Suprapubic skin (tissue), 4 donors: ENCODE data around the gene STX8. TPM values are rescaled to one million over a fixed set of nuclear protein-coding genes. Genes with fewer than 3 reads are reported as not detected.

Source experiments
- DNase-seq, 2 donors: peaks; one replicate each; pipeline ENCODE4 v3.0.0-alpha.2; 2019; ENCODE audit warnings: low spot score in 2 of 2
- H3K27ac ChIP-seq: fragments of 200-600 bp; sonication (generic); one replicate; pipeline ENCODE4 v1.5.1; 2019
- H3K27me3 ChIP-seq: fragments of 200-600 bp; sonication (generic); one replicate; pipeline ENCODE4 v1.5.1; 2019
- H3K36me3 ChIP-seq: fragments of 200-600 bp; sonication (generic); one replicate; pipeline ENCODE4 v1.5.1; 2019
- H3K4me1 ChIP-seq: fragments of 200-600 bp; sonication (generic); one replicate; pipeline ENCODE4 v1.5.1; 2019
- H3K4me3 ChIP-seq: fragments of 200-600 bp; sonication (generic); one replicate; pipeline ENCODE4 v1.5.1; 2019; ENCODE audit warnings: mild to moderate bottlenecking
- H3K9me3 ChIP-seq: fragments of 200-600 bp; sonication (generic); one replicate; pipeline ENCODE4 v1.5.1; 2019
- CTCF ChIP-seq, 2 donors: fragments of 200-600 bp in 1 of 2; fragments of 450-650 bp in 1 of 2; sonication (generic) in 1 of 2; IDR thresholded peaks; one replicate each; pipeline ENCODE4 v1.5.1; 2016 to 2019; ENCODE audit warnings: antibody characterized with exemption in 2 of 2, mild to moderate bottlenecking in 1 of 2, moderate library complexity in 1 of 2
- EP300 ChIP-seq: sonication (generic); formaldehyde crosslinking; IDR thresholded peaks from one replicate; pipeline ENCODE4 v1.6.1; 2017; ENCODE audit warnings: antibody characterized with exemption
- POLR2A ChIP-seq, 2 donors: fragments of 450-650 bp; IDR thresholded peaks; one replicate each; pipeline ENCODE4 v1.6.1; 2017; ENCODE audit warnings: antibody characterized with exemption in 2 of 2, mild to moderate bottlenecking in 2 of 2, moderate library complexity in 2 of 2
- POLR2AphosphoS5 ChIP-seq, 3 donors: sonication (generic); formaldehyde crosslinking; IDR thresholded peaks; one replicate each; pipeline ENCODE4 v1.6.1; 2017; ENCODE audit warnings: antibody characterized with exemption in 3 of 3
- WGBS: methylation state at CpG from one replicate; pipeline ENCODE4 v1.1.5; 2018; 5-methylcytosine and 5-hydroxymethylcytosine counted together
- total RNA-seq, 4 donors: library from RNA; depleted of rRNA; stranded (reverse); fragments of >200 nt; gene quantifications; one replicate each; pipeline ENCODE4 v1.1.0, GENCODE V29; 2016

The STX8 gene
- total RNA-seq, 4 donors from 2014 or later, result 21.5 to 74.0 (median 38.4) TPM

DNA sequence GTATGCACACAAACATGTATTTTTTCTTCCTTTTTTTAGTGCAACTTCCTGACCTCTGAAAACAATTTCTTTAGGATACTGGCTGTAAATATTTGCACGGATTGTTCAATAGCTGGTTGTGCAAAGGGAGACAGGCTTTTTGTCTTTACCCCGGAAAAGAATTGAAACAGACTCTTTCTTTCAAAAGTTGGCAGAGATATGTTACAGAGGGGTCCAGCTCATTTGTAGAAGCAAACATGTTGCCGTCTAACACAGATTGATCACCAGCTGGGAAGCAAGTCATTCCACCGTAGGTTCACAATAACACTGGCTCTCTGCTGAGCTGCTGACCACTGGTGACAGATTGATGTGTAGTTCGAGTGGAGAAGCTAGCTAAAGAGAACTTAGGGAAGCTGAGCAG is 130.9 kb downstream of the STX8 start:
- Histone ChIP-seq H3K27me3 (no peaks in the 10 kb centered on the region), H3K27ac (no peak overlapping the region), H3K4me3 (no peak overlapping the region), H3K4me1 (no peaks in the 10 kb centered on the region), H3K9me3 (no peaks in the 10 kb centered on the region), H3K36me3 (no peaks in the 10 kb centered on the region)
- TF ChIP-seq CTCF (IDR thresholded peaks at IDR 0.05), result no peak
- no peak for TF ChIP-seq POLR2AphosphoS5 (IDR thresholded peaks at IDR 0.05)
- TF ChIP-seq POLR2A (IDR thresholded peaks at IDR 0.05), result no peak
- TF ChIP-seq EP300, result no peak
- no peak for DNase-seq
- WGBS, result 75% methylated on average over 5 of the region's 5 CpGs

GRCh38 chr17:9443811-9444210 is 131.8 kb downstream of the STX8 start:
- Histone ChIP-seq H3K27ac (no peak overlapping the region), H3K9me3 (no peaks in the 10 kb centered on the region), H3K4me1 (no peaks in the 10 kb centered on the region), H3K36me3 (no peaks in the 10 kb centered on the region), H3K4me3 (no peak overlapping the region), H3K27me3 (no peaks in the 10 kb centered on the region)
- no peak for TF ChIP-seq CTCF (IDR thresholded peaks at IDR 0.05)
- no peak for DNase-seq
- WGBS, result 78% methylated on average over 5 of the region's 5 CpGs

GRCh38 chr17:9439851-9440250 is 135.8 kb downstream of the STX8 start:
- no peaks in the 10 kb centered on the region for H3K9me3 ChIP-seq
- no peaks in the 10 kb centered on the region for H3K27me3 ChIP-seq
- no peaks in the 10 kb centered on the region for H3K36me3 ChIP-seq
- no peak overlapping the region for H3K4me3 ChIP-seq
- H3K4me1 ChIP-seq, result no peaks in the 10 kb centered on the region
- no peak for DNase-seq
- no peak for TF ChIP-seq POLR2AphosphoS5 (IDR thresholded peaks at IDR 0.05)
- no peak for TF ChIP-seq CTCF (IDR thresholded peaks at IDR 0.05)
- no peak for TF ChIP-seq EP300
- no peak for TF ChIP-seq POLR2A (IDR thresholded peaks at IDR 0.05)
- 82% methylated on average over 3 of the region's 3 CpGs for WGBS
- no peak overlapping the region for H3K27ac ChIP-seq

- Histone ChIP-seq H3K9me3 (no peaks in the 10 kb centered on the region), H3K4me1 (peaks cover 8% of the 10 kb centered on the region), H3K27ac (no peak overlapping the region), H3K36me3 (no peaks in the 10 kb centered on the region), H3K4me3 (no peak overlapping the region), H3K27me3 (no peaks in the 10 kb centered on the region)
- WGBS, result 55% methylated on average over 1 of the region's 1 CpG
- TF ChIP-seq POLR2AphosphoS5 (IDR thresholded peaks at IDR 0.05) (no peak), EP300 (no peak), CTCF (IDR thresholded peaks at IDR 0.05) (no peak), POLR2A (IDR thresholded peaks at IDR 0.05) (no peak)
- DNase-seq, result no peak
Observed at GRCh38 chr17:9436630-9437029, 139.0 kb downstream of the STX8 start.

DNA sequence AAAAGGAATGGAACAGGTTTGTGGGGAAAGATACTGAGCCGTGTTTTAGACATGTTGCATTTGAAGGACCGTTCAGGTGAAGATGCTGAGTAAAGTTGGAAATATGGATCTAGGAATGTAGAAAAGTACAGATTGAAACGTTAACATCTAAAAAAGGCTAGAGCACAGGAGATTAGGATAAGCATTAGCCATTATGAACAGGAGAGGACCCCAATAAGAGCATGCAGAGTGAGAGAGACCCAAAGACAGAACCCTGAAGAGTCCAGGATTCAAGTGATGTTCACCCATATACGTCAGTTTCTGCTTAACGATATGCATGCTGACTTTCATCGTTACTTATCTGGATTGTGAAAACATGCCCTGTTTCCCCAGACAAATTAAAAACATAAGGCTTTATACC is 140.5 kb downstream of the STX8 start:
- 94% methylated on average over 6 of the region's 6 CpGs for WGBS
- no peak for DNase-seq
- H3K4me1 ChIP-seq, result peaks cover 8% of the 10 kb centered on the region
- no peaks in the 10 kb centered on the region for H3K36me3 ChIP-seq
- no peak overlapping the region for H3K27ac ChIP-seq
- H3K27me3 ChIP-seq, result no peaks in the 10 kb centered on the region
- H3K4me3 ChIP-seq, result no peak overlapping the region
- H3K9me3 ChIP-seq, result no peaks in the 10 kb centered on the region
- TF ChIP-seq POLR2A (IDR thresholded peaks at IDR 0.05), result no peak
- no peak for TF ChIP-seq CTCF (IDR thresholded peaks at IDR 0.05)
- TF ChIP-seq EP300, result no peak
